Measurements from ENCODE around the gene FGD5. TPM values are rescaled to one million over a fixed set of nuclear protein-coding genes. Genes with fewer than 3 reads are reported as not detected.

Gene FGD5
- polyA plus RNA-seq, 1 of the 3 experiments (the other 2 are of a cell fraction): not detected

DNA sequence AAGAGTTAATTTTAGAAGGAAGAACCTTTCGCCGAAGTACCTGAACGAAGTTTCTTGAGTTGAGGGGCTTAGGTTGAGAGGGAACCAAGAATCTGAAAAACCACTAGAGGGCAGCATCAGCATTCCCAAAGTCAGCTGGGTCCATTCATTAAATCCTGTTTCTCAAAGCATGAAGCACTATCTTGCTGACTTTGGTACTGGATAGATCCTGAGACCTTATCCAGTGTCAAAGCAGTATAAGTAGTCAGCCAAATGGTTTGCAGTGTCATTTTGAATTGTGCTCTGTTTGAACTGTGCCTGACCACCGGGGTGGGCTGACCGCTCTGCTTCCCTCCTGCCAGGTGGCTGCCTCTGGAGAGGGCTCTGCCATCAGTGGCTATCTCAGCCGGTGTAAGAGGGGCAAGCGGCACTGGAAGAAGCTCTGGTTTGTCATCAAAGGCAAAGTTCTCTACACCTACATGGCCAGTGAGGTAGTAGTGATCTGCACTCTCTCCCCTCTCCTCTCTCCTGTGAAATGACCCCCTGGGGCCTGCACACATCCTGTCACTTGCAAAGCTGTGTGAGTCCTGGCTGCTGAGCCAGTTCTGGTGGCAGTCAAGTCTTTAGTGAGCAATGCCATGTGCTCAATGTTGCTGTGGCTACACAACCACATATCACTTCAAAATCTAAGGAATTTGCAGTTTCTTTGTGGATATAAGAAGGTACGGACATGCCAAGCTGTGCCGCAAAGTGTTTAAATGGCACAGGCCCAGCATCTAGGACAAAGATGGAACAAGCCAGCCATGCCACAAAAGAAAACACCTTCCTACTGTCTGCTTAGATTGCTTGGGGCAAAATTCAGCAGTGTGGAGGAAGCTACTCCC, 107.2 kb downstream of the FGD5 start:
- 58% methylated on average over 9 of the region's 9 CpGs for WGBS (ENCODE audit: low lambda C conversion rate)
- H3K4me2 ChIP-seq: no peak overlapping the region
- H3K79me2 ChIP-seq (ENCODE audit: insufficient read depth): no peaks in the 10 kb centered on the region
- no peaks in the 10 kb centered on the region for H3F3A ChIP-seq (replicated peaks; ENCODE audit: insufficient read depth)
- POLR2A ChIA-PET: interaction anchor here (1.1 to 1.9 kb wide), 3 partner anchors 22 to 152 kb away, joined by 3 to 4 read pairs (median 4); no protein-coding TSS in a partner anchor
- H3K27ac ChIP-seq (ENCODE audit: low read depth in 2 of 2, low read length in 1 of 2): peak overlapping the region in 1 of 2 experiments; percentile 9; a peak in 1 of 4 replicates
- CTCF ChIA-PET: interaction anchor here (0.7 to 11.1 kb wide), 46 partner anchors 10 to 479 kb away, joined by 3 to 202 read pairs (median 4); partner anchors contain the start of genes C3orf20, MRPS25, NR2C2 and RBSN
- TF ChIP-seq, protein P1, sequence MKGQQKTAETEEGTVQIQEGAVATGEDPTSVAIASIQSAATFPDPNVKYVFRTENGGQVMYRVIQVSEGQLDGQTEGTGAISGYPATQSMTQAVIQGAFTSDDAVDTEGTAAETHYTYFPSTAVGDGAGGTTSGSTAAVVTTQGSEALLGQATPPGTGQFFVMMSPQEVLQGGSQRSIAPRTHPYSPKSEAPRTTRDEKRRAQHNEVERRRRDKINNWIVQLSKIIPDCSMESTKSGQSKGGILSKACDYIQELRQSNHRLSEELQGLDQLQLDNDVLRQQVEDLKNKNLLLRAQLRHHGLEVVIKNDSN (IDR thresholded peaks at IDR 0.05; ENCODE audit: borderline replicate concordance, low read depth): no peak
- no peak for TF ChIP-seq NFIC (IDR thresholded peaks at IDR 0.05; ENCODE audit: borderline replicate concordance)
- TF ChIP-seq, protein P2, sequence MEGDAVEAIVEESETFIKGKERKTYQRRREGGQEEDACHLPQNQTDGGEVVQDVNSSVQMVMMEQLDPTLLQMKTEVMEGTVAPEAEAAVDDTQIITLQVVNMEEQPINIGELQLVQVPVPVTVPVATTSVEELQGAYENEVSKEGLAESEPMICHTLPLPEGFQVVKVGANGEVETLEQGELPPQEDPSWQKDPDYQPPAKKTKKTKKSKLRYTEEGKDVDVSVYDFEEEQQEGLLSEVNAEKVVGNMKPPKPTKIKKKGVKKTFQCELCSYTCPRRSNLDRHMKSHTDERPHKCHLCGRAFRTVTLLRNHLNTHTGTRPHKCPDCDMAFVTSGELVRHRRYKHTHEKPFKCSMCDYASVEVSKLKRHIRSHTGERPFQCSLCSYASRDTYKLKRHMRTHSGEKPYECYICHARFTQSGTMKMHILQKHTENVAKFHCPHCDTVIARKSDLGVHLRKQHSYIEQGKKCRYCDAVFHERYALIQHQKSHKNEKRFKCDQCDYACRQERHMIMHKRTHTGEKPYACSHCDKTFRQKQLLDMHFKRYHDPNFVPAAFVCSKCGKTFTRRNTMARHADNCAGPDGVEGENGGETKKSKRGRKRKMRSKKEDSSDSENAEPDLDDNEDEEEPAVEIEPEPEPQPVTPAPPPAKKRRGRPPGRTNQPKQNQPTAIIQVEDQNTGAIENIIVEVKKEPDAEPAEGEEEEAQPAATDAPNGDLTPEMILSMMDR (IDR thresholded peaks at IDR 0.05): peak; percentile 84
- TF ChIP-seq SIN3A (IDR thresholded peaks at IDR 0.05; ENCODE audit: borderline replicate concordance, low read depth, low read length): no peak
- TF ChIP-seq FOSL2 (IDR thresholded peaks at IDR 0.05; ENCODE audit: borderline replicate concordance, low read depth): no peak
- peak; percentile 67 for TF ChIP-seq SMC3 (IDR thresholded peaks at IDR 0.05; ENCODE audit: low read depth, low read length)
- TF ChIP-seq, protein P3, sequence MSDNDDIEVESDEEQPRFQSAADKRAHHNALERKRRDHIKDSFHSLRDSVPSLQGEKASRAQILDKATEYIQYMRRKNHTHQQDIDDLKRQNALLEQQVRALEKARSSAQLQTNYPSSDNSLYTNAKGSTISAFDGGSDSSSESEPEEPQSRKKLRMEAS (IDR thresholded peaks at IDR 0.05; ENCODE audit: low read depth): no peak
- TF ChIP-seq TEAD4 (IDR thresholded peaks at IDR 0.05; ENCODE audit: borderline replicate concordance, insufficient read depth): no peak
- no peak for TF ChIP-seq GATA2 (CRISPR knock-in tag; IDR thresholded peaks at IDR 0.05)
- TF ChIP-seq MEF2A (IDR thresholded peaks at IDR 0.05; ENCODE audit: borderline replicate concordance, low read depth): no peak
- no peak for TF ChIP-seq RFX5 (IDR thresholded peaks at IDR 0.05; ENCODE audit: low read length)
- TF ChIP-seq RAD21 (IDR thresholded peaks at IDR 0.05; ENCODE audit: low read length): peak; percentile 92
- TF ChIP-seq, protein P4, sequence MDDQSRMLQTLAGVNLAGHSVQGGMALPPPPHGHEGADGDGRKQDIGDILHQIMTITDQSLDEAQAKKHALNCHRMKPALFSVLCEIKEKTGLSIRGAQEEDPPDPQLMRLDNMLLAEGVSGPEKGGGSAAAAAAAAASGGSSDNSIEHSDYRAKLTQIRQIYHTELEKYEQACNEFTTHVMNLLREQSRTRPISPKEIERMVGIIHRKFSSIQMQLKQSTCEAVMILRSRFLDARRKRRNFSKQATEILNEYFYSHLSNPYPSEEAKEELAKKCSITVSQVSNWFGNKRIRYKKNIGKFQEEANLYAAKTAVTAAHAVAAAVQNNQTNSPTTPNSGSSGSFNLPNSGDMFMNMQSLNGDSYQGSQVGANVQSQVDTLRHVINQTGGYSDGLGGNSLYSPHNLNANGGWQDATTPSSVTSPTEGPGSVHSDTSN (IDR thresholded peaks at IDR 0.05): no peak
- TF ChIP-seq, protein P5, sequence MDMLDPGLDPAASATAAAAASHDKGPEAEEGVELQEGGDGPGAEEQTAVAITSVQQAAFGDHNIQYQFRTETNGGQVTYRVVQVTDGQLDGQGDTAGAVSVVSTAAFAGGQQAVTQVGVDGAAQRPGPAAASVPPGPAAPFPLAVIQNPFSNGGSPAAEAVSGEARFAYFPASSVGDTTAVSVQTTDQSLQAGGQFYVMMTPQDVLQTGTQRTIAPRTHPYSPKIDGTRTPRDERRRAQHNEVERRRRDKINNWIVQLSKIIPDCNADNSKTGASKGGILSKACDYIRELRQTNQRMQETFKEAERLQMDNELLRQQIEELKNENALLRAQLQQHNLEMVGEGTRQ (IDR thresholded peaks at IDR 0.05; ENCODE audit: borderline replicate concordance, low read depth, low read length): no peak
- no peak for TF ChIP-seq RCOR1 (IDR thresholded peaks at IDR 0.05; ENCODE audit: low read length)
- TF ChIP-seq FOXM1 (IDR thresholded peaks at IDR 0.05; ENCODE audit: low read depth): no peak
- no peaks in the 10 kb centered on the region for H4K20me1 ChIP-seq (ENCODE audit: insufficient read depth)
- no peaks in the 10 kb centered on the region for H3K36me3 ChIP-seq (replicated peaks in 1 of 2; ENCODE audit: control insufficient read depth in 1 of 2, insufficient read depth in 2 of 2, low read length in 1 of 2)
- no peaks in the 10 kb centered on the region for H3K9me3 ChIP-seq
- H3K4me1 ChIP-seq (ENCODE audit: control insufficient read depth in 1 of 2, insufficient read depth in 2 of 2, low read depth in 1 of 2, low read length in 1 of 2): peaks cover 0 to 21% of the 10 kb centered on the region in 2 experiments; a peak in 1 of 4 replicates
- DNase-seq: peak; percentile 70
- H2AFZ ChIP-seq (ENCODE audit: low read depth): no peak overlapping the region
- peak overlapping the region in 1 of 2 experiments; percentile 14; a peak in 1 of 4 replicates for H3K4me3 ChIP-seq (ENCODE audit: low read depth in 2 of 2, low read length in 1 of 2)
- H3K27me3 ChIP-seq (ENCODE audit: insufficient read depth): no peaks in the 10 kb centered on the region
- no peaks in the 10 kb centered on the region for H3K9me2 ChIP-seq
- H3K9ac ChIP-seq: no peak overlapping the region

Measured in SK-N-SH (cell line).